PC-3 (cell line): ENCODE data around the gene CRYBG2.

Experiments used
- EZH2 ChIP-seq: fragments of 300-600 bp; sonication (generic); IDR thresholded peaks from one replicate; pipeline ENCODE4 v1.6.1; 2017; ENCODE audit warnings: antibody characterized with exemption, mild to moderate bottlenecking, low read length; ENCODE audit not compliant: unreplicated experiment
- EZH2phosphoT487 ChIP-seq: fragments of 300-600 bp; sonication (generic); IDR thresholded peaks from 2 replicates; pipeline ENCODE4 v1.6.1; 2018; ENCODE audit warnings: mild to moderate bottlenecking, antibody characterized with exemption, low read length, borderline replicate concordance
- TF ChIP-seq, protein P1 (sequence below): fragments of 300-600 bp; sonication (generic); conservative IDR thresholded peaks from 2 replicates; pipeline ENCODE4 v1.5.1; 2017; ENCODE audit warnings: antibody characterized with exemption, low read depth, mild to moderate bottlenecking, low read length

GRCh38 chr1:26296340-26297056, 57.4 kb downstream of the CRYBG2 start:
- TF ChIP-seq, protein P1, sequence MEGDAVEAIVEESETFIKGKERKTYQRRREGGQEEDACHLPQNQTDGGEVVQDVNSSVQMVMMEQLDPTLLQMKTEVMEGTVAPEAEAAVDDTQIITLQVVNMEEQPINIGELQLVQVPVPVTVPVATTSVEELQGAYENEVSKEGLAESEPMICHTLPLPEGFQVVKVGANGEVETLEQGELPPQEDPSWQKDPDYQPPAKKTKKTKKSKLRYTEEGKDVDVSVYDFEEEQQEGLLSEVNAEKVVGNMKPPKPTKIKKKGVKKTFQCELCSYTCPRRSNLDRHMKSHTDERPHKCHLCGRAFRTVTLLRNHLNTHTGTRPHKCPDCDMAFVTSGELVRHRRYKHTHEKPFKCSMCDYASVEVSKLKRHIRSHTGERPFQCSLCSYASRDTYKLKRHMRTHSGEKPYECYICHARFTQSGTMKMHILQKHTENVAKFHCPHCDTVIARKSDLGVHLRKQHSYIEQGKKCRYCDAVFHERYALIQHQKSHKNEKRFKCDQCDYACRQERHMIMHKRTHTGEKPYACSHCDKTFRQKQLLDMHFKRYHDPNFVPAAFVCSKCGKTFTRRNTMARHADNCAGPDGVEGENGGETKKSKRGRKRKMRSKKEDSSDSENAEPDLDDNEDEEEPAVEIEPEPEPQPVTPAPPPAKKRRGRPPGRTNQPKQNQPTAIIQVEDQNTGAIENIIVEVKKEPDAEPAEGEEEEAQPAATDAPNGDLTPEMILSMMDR = no peak
- no peak for TF ChIP-seq EZH2
- no peak for TF ChIP-seq EZH2phosphoT487
